ENCODE data around the gene CDAN1. TPM values are rescaled to one million over a fixed set of nuclear protein-coding genes. Genes with fewer than 3 reads are reported as not detected.

CDAN1 gene
- total RNA-seq, 1 donor from 2014 or later: 29.9 TPM

- no peaks in the 10 kb centered on the region for H3K9me3 Mint-ChIP-seq (ENCODE audit: unreplicated experiment)
- no peak overlapping the region for H3K27ac Mint-ChIP-seq (ENCODE audit: unreplicated experiment)
- no peak overlapping the region for H3K4me3 Mint-ChIP-seq (ENCODE audit: unreplicated experiment)
- H3K36me3 Mint-ChIP-seq (ENCODE audit: low read depth, unreplicated experiment): peaks cover 41% of the 10 kb centered on the region
- peak; percentile 20 for TF ChIP-seq CTCF (IDR thresholded peaks at IDR 0.05; ENCODE audit: unreplicated experiment)
- H3K4me1 Mint-ChIP-seq (ENCODE audit: unreplicated experiment): no peaks in the 10 kb centered on the region
- DNase-seq (ENCODE audit: low spot score): no peak
- peaks cover 4% of the 10 kb centered on the region for H3K27me3 Mint-ChIP-seq (ENCODE audit: unreplicated experiment)
Observed at GRCh38 chr15:42723068-42723467, 13.9 kb downstream of the CDAN1 start.

- H3K9me3 Mint-ChIP-seq (ENCODE audit: unreplicated experiment): no peaks in the 10 kb centered on the region
- H3K27me3 Mint-ChIP-seq (ENCODE audit: unreplicated experiment): peaks cover 6% of the 10 kb centered on the region
- H3K4me3 Mint-ChIP-seq (ENCODE audit: unreplicated experiment): no peak overlapping the region
- H3K36me3 Mint-ChIP-seq (ENCODE audit: low read depth, unreplicated experiment): peaks cover 32% of the 10 kb centered on the region
- no peak for DNase-seq (ENCODE audit: low spot score)
- no peaks in the 10 kb centered on the region for H3K4me1 Mint-ChIP-seq (ENCODE audit: unreplicated experiment)
- H3K27ac Mint-ChIP-seq (ENCODE audit: unreplicated experiment): no peak overlapping the region
- no peak for TF ChIP-seq CTCF (IDR thresholded peaks at IDR 0.05; ENCODE audit: unreplicated experiment)
Observed at GRCh38 chr15:42721916-42722315, 15.0 kb downstream of the CDAN1 start.

- Mint-ChIP-seq H3K4me1 (ENCODE audit: unreplicated experiment) (no peaks in the 10 kb centered on the region), H3K9me3 (ENCODE audit: unreplicated experiment) (no peaks in the 10 kb centered on the region), H3K4me3 (ENCODE audit: unreplicated experiment) (no peak overlapping the region), H3K36me3 (ENCODE audit: low read depth, unreplicated experiment) (peaks cover 25% of the 10 kb centered on the region), H3K27ac (ENCODE audit: unreplicated experiment) (no peak overlapping the region), H3K27me3 (ENCODE audit: unreplicated experiment) (peaks cover 6% of the 10 kb centered on the region)
- no peak for DNase-seq (ENCODE audit: low spot score)
- no peak for TF ChIP-seq CTCF (IDR thresholded peaks at IDR 0.05; ENCODE audit: unreplicated experiment)
Observed at GRCh38 chr15:42721016-42721415, 15.9 kb downstream of the CDAN1 start.

- H3K4me1 Mint-ChIP-seq (ENCODE audit: unreplicated experiment): peaks cover under 1% of the 10 kb centered on the region
- no peak overlapping the region for H3K27ac Mint-ChIP-seq (ENCODE audit: unreplicated experiment)
- DNase-seq (ENCODE audit: low spot score): no peak
- H3K4me3 Mint-ChIP-seq (ENCODE audit: unreplicated experiment): peak overlapping the region; percentile 26
- no peaks in the 10 kb centered on the region for H3K9me3 Mint-ChIP-seq (ENCODE audit: unreplicated experiment)
- no peak for TF ChIP-seq CTCF (IDR thresholded peaks at IDR 0.05; ENCODE audit: unreplicated experiment)
- peaks cover 19% of the 10 kb centered on the region for H3K36me3 Mint-ChIP-seq (ENCODE audit: low read depth, unreplicated experiment)
- peaks cover 6% of the 10 kb centered on the region for H3K27me3 Mint-ChIP-seq (ENCODE audit: unreplicated experiment)
Observed at GRCh38 chr15:42720071-42720470, 16.9 kb downstream of the CDAN1 start.

- Mint-ChIP-seq H3K27me3 (ENCODE audit: unreplicated experiment) (peaks cover 6% of the 10 kb centered on the region), H3K4me1 (ENCODE audit: unreplicated experiment) (peaks cover 3% of the 10 kb centered on the region), H3K4me3 (ENCODE audit: unreplicated experiment) (no peak overlapping the region), H3K36me3 (ENCODE audit: low read depth, unreplicated experiment) (peaks cover 14% of the 10 kb centered on the region), H3K9me3 (ENCODE audit: unreplicated experiment) (no peaks in the 10 kb centered on the region), H3K27ac (ENCODE audit: unreplicated experiment) (no peak overlapping the region)
- no peak for TF ChIP-seq CTCF (IDR thresholded peaks at IDR 0.05; ENCODE audit: unreplicated experiment)
- no peak for DNase-seq (ENCODE audit: low spot score)
Observed at GRCh38 chr15:42719043-42719442, 17.9 kb downstream of the CDAN1 start.
